HepG2 (cell line): ENCODE measurements around the gene WDR11. TPM values are rescaled to one million over a fixed set of nuclear protein-coding genes. Genes with fewer than 3 reads are reported as not detected.

Source experiments
- ATAC-seq: fragments of 200-7000 bp; cut with Tn5 transposase; 3 replicates; pipeline ENCODE4 v1.9.1; 2020; ENCODE audit warnings: mild to moderate bottlenecking, moderate library complexity
- BruUV-seq: library from RNA; stranded (reverse); fragments of 400-500 nt; replicated peaks from 2 replicates; lab custom pipeline; 2021; lab: Mats Ljungman, UMichigan
- CTCF ChIA-PET: fragments of 300-600 bp; formaldehyde crosslinking; extraction: SDS; loops from one replicate; lab custom pipeline; 2021; ENCODE audit warnings: low total read pairs, inconsistent platforms, low intra/inter-chr PET ratio; lab: Yijun Ruan, JAX
- POLR2A ChIA-PET: fragments of 350-600 bp; sonication (Branson Sonifier 250); formaldehyde crosslinking; loops from one replicate; lab custom pipeline; 2020; ENCODE audit warnings: antibody characterized with exemption, inconsistent platforms; lab: Yijun Ruan, JAX
- DNase-seq: peaks from one replicate; pipeline ENCODE4 v3.0.0-alpha.2; 2015; ENCODE audit warnings: low spot score
- FAIRE-seq: peaks from 3 replicates; lab custom pipeline; 2011; peaks lifted over from hg19 to GRCh38; lab: Jason Lieb, UNC
- H2AFZ ChIP-seq: one replicate; pipeline ENCODE4 v1.6.1; 2011; ENCODE audit warnings: low read length, inconsistent platforms
- H3K27ac ChIP-seq: fragments of 300-600 bp; 3 replicates; pipeline ENCODE4 v1.8.0; 2011; ENCODE audit warnings: mixed run types, mild to moderate bottlenecking, mixed read lengths, low read length, inconsistent platforms; ENCODE audit not compliant: insufficient read depth; ENCODE audit errors: extremely low read length
- H3K27me3 ChIP-seq, 2 experiments: fragments of 200-600 bp in 1 of 2; 2 replicates in 1 of 2; 3 replicates in 1 of 2; pipeline versions ENCODE4 v1.6.0 to v1.8.0; 2011; ENCODE audit warnings: low read length in 2 of 2, mild to moderate bottlenecking in 2 of 2, moderate library complexity in 2 of 2, inconsistent platforms in 1 of 2; ENCODE audit not compliant: insufficient read depth in 2 of 2, control insufficient read depth in 1 of 2
- H3K36me3 ChIP-seq, 2 experiments: fragments of 200-600 bp in 1 of 2; replicated peaks in 1 of 2; 2 replicates in 1 of 2; 3 replicates in 1 of 2; pipeline versions ENCODE4 v1.5.1 to v1.8.0; 2011; ENCODE audit warnings: low read length in 2 of 2, inconsistent platforms in 1 of 2; ENCODE audit not compliant: insufficient read depth in 2 of 2, control insufficient read depth in 1 of 2
- H3K4me1 ChIP-seq: 2 replicates; pipeline ENCODE4 v1.5.1; 2012; ENCODE audit warnings: low read length, inconsistent platforms; ENCODE audit not compliant: insufficient read depth
- H3K4me2 ChIP-seq: 2 replicates; pipeline ENCODE4 v1.6.0; 2011; ENCODE audit warnings: low read depth, low read length, inconsistent platforms
- H3K4me3 ChIP-seq, 3 experiments: fragments of 200-600 bp in 1 of 3; sonication (generic), shearing (Covaris generic) in 1 of 3; replicated peaks in 1 of 3; 2 replicates each; pipeline ENCODE4 v1.5.1; 2011 to 2016; ENCODE audit warnings: low read length in 3 of 3, inconsistent platforms in 2 of 3, low read depth in 2 of 3, mild to moderate bottlenecking in 2 of 3, control low read depth in 1 of 3, mixed read lengths in 1 of 3; ENCODE audit not compliant: insufficient read depth in 1 of 3
- H3K79me2 ChIP-seq: one replicate; pipeline ENCODE4 v1.6.1; 2011; ENCODE audit warnings: low read length, inconsistent platforms; ENCODE audit not compliant: insufficient read depth
- H3K9ac ChIP-seq: 2 replicates; pipeline ENCODE4 v1.6.0; 2011; ENCODE audit warnings: mild to moderate bottlenecking, low read depth, low read length, inconsistent platforms; ENCODE audit not compliant: insufficient read depth
- H3K9me3 ChIP-seq: 2 replicates; pipeline ENCODE4 v1.5.1; 2012; ENCODE audit warnings: mild to moderate bottlenecking, low read length
- H4K20me1 ChIP-seq: 2 replicates; pipeline ENCODE4 v1.6.0; 2011; ENCODE audit warnings: inconsistent platforms, mild to moderate bottlenecking, low read length, moderate library complexity; ENCODE audit not compliant: insufficient read depth
- ARNT ChIP-seq: fragments of 450-650 bp; IDR thresholded peaks from 2 replicates; pipeline ENCODE4 v1.6.1; 2017
- CEBPB ChIP-seq: IDR thresholded peaks from 2 replicates; pipeline ENCODE4 v1.6.1; 2011; ENCODE audit warnings: low read depth, low read length, improper control_type of control experiment, borderline replicate concordance
- CEBPG ChIP-seq: IDR thresholded peaks from 2 replicates; pipeline ENCODE4 v1.6.1; 2016
- ELF4 ChIP-seq: sonication (generic); formaldehyde crosslinking; IDR thresholded peaks from 2 replicates; pipeline ENCODE4 v1.5.0; 2020; ENCODE audit warnings: missing genetic modification reagents, mild to moderate bottlenecking, moderate library complexity, borderline replicate concordance
- FOXO4 ChIP-seq: sonication (generic); formaldehyde crosslinking; conservative IDR thresholded peaks from 2 replicates; pipeline ENCODE4 v1.8.1; 2023; ENCODE audit warnings: missing genetic modification reagents
- HNF1B ChIP-seq: sonication (generic); formaldehyde crosslinking; IDR thresholded peaks from 2 replicates; pipeline ENCODE4 v1.5.1; 2020; ENCODE audit warnings: mild to moderate bottlenecking, moderate library complexity, missing genetic modification reagents
- MIER2 ChIP-seq: IDR thresholded peaks from 2 replicates; pipeline ENCODE4 v1.6.1; 2016; ENCODE audit warnings: missing biosample characterization, missing genetic modification reagents
- NFKBIZ ChIP-seq: IDR thresholded peaks from 2 replicates; pipeline ENCODE4 v1.6.1; 2018; ENCODE audit warnings: missing genetic modification reagents, missing compliant biosample characterization
- TRIM24 ChIP-seq: sonication (generic); formaldehyde crosslinking; IDR thresholded peaks from 2 replicates; pipeline ENCODE4 v1.8.0; 2022; ENCODE audit warnings: mild to moderate bottlenecking, missing genetic modification reagents
- ZBTB44 ChIP-seq: sonication (generic); formaldehyde crosslinking; IDR thresholded peaks from 2 replicates; pipeline ENCODE4 v1.4.0; 2020; ENCODE audit warnings: missing genetic modification reagents
- WGBS: methylation state at CpG from one replicate; pipeline ENCODE4 v1.1.6; 2017; ENCODE audit warnings: low lambda C conversion rate; 5-methylcytosine and 5-hydroxymethylcytosine counted together
- in situ Hi-C: cut with HindIII; loops from 2 replicates; pipeline ENCODE4 v1.10.0; 2017; ENCODE audit warnings: low pct_unique_long_range_greater_than_20kb; ENCODE audit not compliant: extremely low pct_ligation_motif_present
- intact Hi-C: fragments of 100-400 bp; cut with micrococcal nuclease; formaldehyde crosslinking; loops from one replicate; pipeline ENCODE4 v1.10.0; 2022; ENCODE audit not compliant: unreplicated experiment
- polyA plus RNA-seq, 8 experiments: library from polyadenylated mRNA; depleted of rRNA in 3 of 8; stranded (reverse) in 7 of 8; unstranded in 1 of 8; fragments of >200 nt; fragmentation: Illumina TruSeq in 4 of 8; extraction: Trizol in 4 of 8; gene quantifications; 2 replicates each; pipeline versions ENCODE4 v1.2.1 to v1.2.3, GENCODE V29; 2011 to 2016; ENCODE audit warnings: low read depth in 4 of 8, missing spikeins in 1 of 8, mixed read lengths in 1 of 8; ENCODE audit not compliant: insufficient read depth in 1 of 8
- total RNA-seq, 5 experiments: library from RNA; depleted of rRNA; stranded (reverse); fragments of >200 nt; fragmentation: Illumina TruSeq; extraction: Trizol; gene quantifications; 2 replicates each; pipeline ENCODE4 v1.2.3, GENCODE V29; 2016; ENCODE audit warnings: low read depth in 1 of 5
- TF ChIP-seq, protein P1 (sequence below): sonication (generic); formaldehyde crosslinking; IDR thresholded peaks from 2 replicates; pipeline ENCODE4 v1.4.0; 2020; ENCODE audit warnings: mild to moderate bottlenecking, missing genetic modification reagents

WDR11 gene
- total and polyA plus RNA-seq, 2 of the 13 experiments (the other 11 are each of a cell fraction or from before 2014, with no cell fraction given), result 38.0 to 45.2 TPM

DNA sequence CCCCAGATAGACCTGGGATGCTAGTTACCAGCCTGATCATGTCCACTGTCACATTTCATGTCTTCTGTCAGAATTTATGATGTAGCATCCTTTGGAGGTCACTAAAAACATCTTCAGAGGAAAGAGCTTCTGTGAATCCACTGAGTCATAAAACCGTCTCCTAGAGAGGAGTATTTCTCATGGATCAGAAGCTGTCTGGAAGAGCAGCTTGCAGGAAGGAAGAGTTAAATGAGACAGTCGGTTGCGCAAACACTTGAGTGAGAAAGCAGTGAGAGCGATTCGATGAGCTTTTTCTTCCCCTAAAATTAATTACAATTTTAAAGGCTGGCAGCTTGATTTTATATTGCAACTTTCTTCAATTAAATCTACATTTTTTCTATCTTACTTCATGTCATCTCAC is 47.2 kb upstream of the WDR11 start:
- ATAC-seq (no peak), DNase-seq (no peak), FAIRE-seq (no peak)
- no peaks in the 10 kb centered on the region for H3K4me1 ChIP-seq
- TF ChIP-seq ELF4 (CRISPR knock-in tag) (no peak), ARNT (no peak), TRIM24 (no peak), HNF1B (no peak), NFKBIZ (CRISPR knock-in tag) (no peak), MIER2 (no peak), CEBPG (CRISPR knock-in tag) (no peak), FOXO4 (CRISPR knock-in tag) (no peak), ZBTB44 (no peak), CEBPB (no peak)
- TF ChIP-seq, protein P1, sequence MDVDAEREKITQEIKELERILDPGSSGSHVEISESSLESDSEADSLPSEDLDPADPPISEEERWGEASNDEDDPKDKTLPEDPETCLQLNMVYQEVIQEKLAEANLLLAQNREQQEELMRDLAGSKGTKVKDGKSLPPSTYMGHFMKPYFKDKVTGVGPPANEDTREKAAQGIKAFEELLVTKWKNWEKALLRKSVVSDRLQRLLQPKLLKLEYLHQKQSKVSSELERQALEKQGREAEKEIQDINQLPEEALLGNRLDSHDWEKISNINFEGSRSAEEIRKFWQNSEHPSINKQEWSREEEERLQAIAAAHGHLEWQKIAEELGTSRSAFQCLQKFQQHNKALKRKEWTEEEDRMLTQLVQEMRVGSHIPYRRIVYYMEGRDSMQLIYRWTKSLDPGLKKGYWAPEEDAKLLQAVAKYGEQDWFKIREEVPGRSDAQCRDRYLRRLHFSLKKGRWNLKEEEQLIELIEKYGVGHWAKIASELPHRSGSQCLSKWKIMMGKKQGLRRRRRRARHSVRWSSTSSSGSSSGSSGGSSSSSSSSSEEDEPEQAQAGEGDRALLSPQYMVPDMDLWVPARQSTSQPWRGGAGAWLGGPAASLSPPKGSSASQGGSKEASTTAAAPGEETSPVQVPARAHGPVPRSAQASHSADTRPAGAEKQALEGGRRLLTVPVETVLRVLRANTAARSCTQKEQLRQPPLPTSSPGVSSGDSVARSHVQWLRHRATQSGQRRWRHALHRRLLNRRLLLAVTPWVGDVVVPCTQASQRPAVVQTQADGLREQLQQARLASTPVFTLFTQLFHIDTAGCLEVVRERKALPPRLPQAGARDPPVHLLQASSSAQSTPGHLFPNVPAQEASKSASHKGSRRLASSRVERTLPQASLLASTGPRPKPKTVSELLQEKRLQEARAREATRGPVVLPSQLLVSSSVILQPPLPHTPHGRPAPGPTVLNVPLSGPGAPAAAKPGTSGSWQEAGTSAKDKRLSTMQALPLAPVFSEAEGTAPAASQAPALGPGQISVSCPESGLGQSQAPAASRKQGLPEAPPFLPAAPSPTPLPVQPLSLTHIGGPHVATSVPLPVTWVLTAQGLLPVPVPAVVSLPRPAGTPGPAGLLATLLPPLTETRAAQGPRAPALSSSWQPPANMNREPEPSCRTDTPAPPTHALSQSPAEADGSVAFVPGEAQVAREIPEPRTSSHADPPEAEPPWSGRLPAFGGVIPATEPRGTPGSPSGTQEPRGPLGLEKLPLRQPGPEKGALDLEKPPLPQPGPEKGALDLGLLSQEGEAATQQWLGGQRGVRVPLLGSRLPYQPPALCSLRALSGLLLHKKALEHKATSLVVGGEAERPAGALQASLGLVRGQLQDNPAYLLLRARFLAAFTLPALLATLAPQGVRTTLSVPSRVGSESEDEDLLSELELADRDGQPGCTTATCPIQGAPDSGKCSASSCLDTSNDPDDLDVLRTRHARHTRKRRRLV (CRISPR knock-in tag), result no peak
- CTCF ChIA-PET, result no interaction called here
- no peak overlapping the region for H3K4me2 ChIP-seq
- POLR2A ChIA-PET, result no interaction called here
- H3K27me3 ChIP-seq, result no peaks in the 10 kb centered on the region; a peak in 1 of 5 replicates
- H3K79me2 ChIP-seq, result no peaks in the 10 kb centered on the region
- H3K4me3 ChIP-seq, result no peak overlapping the region
- H3K27ac ChIP-seq, result no peak overlapping the region
- no peaks in the 10 kb centered on the region for H4K20me1 ChIP-seq
- no peaks in the 10 kb centered on the region for H3K9me3 ChIP-seq
- H3K9ac ChIP-seq, result no peak overlapping the region
- no peak overlapping the region for H2AFZ ChIP-seq
- intact Hi-C loops (no loop called here), in situ Hi-C loops (no loop called here)
- no peaks in the 10 kb centered on the region for H3K36me3 ChIP-seq
- no TSS peak for BruUV-seq
- WGBS, result 66% methylated on average over 5 of the region's 5 CpGs
